ENCODE results near the gene S100A16.
"Not testable (repeated sequence)": the region's sequence is repeated elsewhere in the genome, so short reads cannot be mapped to it uniquely, and the experiment has no call there.

Gene S100A16

DNA sequence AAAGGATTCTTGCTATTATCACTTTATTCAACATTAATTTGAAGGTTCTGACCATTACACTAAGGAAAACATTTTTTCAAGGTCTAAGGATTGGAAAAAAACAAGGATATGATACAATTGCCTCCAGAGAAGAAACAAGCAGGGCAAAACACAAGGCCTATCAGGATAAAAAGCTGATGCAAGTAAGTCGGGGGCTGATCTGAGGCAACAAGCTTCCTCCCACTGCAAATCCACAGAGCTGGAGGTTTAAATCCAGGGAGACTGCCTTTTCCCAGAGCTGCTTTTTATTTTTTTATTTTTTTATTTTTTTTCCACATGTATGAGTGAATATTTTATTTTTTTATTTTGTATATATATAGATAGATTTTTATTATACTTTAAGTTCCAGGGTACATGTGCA is 27.9 kb downstream of the S100A16 start:
- Histone ChIP-seq H3K4me3 (no peak overlapping the region), H3K27ac (no peak overlapping the region)
- no peak for DNase-seq (ENCODE audit: low spot score)
- TF ChIP-seq, protein P1, sequence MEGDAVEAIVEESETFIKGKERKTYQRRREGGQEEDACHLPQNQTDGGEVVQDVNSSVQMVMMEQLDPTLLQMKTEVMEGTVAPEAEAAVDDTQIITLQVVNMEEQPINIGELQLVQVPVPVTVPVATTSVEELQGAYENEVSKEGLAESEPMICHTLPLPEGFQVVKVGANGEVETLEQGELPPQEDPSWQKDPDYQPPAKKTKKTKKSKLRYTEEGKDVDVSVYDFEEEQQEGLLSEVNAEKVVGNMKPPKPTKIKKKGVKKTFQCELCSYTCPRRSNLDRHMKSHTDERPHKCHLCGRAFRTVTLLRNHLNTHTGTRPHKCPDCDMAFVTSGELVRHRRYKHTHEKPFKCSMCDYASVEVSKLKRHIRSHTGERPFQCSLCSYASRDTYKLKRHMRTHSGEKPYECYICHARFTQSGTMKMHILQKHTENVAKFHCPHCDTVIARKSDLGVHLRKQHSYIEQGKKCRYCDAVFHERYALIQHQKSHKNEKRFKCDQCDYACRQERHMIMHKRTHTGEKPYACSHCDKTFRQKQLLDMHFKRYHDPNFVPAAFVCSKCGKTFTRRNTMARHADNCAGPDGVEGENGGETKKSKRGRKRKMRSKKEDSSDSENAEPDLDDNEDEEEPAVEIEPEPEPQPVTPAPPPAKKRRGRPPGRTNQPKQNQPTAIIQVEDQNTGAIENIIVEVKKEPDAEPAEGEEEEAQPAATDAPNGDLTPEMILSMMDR (IDR thresholded peaks at IDR 0.05), result no peak

DNA sequence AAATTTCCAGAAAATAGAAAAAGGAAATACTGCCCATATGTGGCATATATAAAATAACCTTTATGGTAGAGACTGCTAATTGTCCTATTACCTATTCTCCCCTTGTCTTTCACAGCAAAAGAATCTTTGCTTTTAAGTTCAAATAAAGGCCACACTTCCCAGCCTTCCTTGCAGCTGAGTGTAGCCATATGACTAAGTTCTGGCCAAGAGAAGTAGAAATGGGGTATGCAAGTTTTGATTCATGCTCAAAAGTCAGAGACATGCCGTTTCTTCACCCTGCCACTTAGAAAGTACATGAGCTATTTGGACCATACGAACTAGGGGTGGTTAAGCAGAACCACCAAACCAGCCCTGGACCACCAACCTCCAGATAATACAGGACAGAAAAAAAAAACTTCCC is 29.0 kb downstream of the S100A16 start:
- no peak for DNase-seq (ENCODE audit: low spot score)
- Histone ChIP-seq H3K27ac (no peak overlapping the region), H3K4me3 (no peak overlapping the region)
- TF ChIP-seq, protein P1 (IDR thresholded peaks at IDR 0.05), result no peak

DNA sequence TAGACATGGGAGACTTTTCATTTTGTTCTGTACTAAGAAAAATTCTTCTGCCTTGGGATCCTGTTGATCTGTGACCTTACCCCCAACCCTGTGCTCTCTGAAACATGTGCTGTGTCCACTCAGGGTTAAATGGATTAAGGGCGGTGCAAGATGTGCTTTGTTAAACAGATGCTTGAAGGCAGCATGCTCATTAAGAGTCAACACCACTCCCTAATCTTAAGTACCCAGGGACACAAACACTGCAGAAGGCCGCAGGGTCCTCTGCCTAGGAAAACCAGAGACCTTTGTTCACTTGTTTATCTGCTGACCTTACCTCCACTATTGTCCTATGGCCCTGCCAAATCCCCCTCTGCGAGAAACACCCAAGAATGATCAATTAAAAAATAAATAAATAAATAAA is 29.4 kb downstream of the S100A16 start:
- DNase-seq (ENCODE audit: low spot score); H3K4me3 ChIP-seq; H3K27ac ChIP-seq: not testable (repeated sequence)

- not testable (repeated sequence) for H3K27ac ChIP-seq; DNase-seq (ENCODE audit: low spot score); H3K4me3 ChIP-seq
Observed at GRCh38 chr1:153582836-153583235, 30.1 kb downstream of the S100A16 start.

DNA sequence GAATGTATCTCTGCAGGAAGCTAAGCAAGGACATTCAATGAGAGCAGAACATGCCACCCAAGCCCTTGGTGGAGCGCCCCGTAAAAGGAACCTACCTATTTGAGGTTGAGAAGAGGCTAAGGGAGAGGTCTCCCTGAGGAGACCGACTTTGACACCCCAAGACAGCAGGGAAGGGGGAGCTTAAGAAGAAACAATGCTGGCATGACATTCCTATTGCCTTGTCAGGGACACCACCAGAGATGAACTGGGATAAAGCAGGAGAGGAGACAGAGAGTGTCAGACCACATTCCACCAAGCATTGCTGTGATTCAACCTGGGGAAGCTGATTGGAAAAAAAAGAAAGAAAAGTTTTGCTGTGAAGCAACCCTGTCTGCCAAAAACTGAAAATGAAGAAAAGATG is 34.0 kb downstream of the S100A16 start:
- Histone ChIP-seq H3K4me3 (no peak overlapping the region), H3K27ac (no peak overlapping the region)
- DNase-seq (ENCODE audit: low spot score), result no peak
- TF ChIP-seq, protein P1 (IDR thresholded peaks at IDR 0.05), result no peak

DNA sequence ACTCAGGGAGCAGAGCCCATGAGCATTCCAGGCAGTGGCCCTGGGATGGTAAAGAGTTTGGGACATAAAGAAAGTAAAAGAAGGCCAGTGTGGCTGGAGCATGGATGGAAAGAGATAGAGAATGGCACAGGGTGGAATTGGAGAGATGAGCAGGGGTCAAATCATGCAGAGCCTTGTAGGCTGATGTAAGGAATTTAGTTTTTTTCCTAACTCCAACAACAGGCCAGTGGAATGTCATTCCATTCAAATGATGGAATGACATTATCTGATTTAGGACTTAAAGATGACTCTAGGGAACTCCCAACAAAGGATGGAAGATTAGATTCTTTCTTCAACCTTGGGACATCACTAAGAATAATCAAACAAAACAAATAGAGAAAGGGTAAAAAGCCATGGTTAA is 34.4 kb downstream of the S100A16 start:
- no peak overlapping the region for H3K27ac ChIP-seq
- no peak overlapping the region for H3K4me3 ChIP-seq
- DNase-seq (ENCODE audit: low spot score), result no peak
- TF ChIP-seq, protein P1 (IDR thresholded peaks at IDR 0.05), result no peak

DNA sequence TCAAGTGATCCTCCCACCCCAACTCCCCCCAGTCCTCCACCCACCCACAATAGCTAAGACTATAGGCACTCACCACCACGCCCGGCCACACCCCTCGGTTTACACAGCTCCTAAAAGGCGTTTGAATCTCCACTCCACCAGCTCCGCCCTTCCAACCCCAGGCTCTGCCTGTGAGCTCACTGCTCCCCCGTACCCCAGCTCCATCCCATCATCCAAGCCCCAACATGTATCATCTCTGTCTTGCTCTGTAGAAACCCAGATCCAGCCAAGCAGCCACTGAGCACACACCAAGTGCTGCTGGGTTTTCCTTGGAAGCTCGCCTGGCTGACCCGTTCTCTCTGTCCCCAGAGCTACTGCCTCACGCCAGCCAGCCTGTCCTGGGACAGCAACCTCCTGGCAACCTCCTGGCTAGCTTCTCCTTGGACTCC is 35.3 kb downstream of the S100A16 start:
- Histone ChIP-seq H3K4me3 (no peak overlapping the region), H3K27ac (no peak overlapping the region)
- TF ChIP-seq, protein P1 (IDR thresholded peaks at IDR 0.05), result no peak
- DNase-seq (ENCODE audit: low spot score), result no peak

DNA sequence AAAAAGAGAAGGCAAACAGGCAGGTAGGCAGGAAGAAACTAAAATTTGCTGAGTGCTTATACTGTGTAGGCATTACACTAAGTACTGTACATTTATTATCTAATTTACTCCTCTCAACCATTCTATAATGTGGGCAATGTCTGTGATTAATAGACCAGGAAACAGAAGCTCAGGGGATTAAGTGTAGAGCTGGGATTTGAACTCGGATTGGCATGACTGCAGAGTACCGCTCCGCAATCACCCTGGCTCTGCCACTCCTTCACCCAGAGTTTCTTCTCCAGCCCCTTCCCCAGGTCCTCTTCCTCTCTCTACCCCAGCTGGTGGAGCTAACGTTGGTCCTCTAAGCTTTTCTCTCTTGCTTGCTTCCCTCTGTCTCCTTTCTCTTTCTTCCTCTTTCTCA is 35.8 kb downstream of the S100A16 start:
- Histone ChIP-seq H3K4me3 (no peak overlapping the region), H3K27ac (no peak overlapping the region)
- DNase-seq (ENCODE audit: low spot score), result no peak
- TF ChIP-seq, protein P1 (IDR thresholded peaks at IDR 0.05), result no peak

GRCh38 chr1:153575497-153575896 is 37.4 kb downstream of the S100A16 start:
- H3K4me3 ChIP-seq; DNase-seq (ENCODE audit: low spot score); H3K27ac ChIP-seq: not testable (repeated sequence)

- H3K27ac ChIP-seq; H3K4me3 ChIP-seq; DNase-seq (ENCODE audit: low spot score): not testable (repeated sequence)
Observed at GRCh38 chr1:153575081-153575491, 37.9 kb downstream of the S100A16 start.

Measured in coronary artery (tissue), 2 donors.